HepG2 (cell line): Measurements from ENCODE around the gene CYBB. TPM values are rescaled to one million over a fixed set of nuclear protein-coding genes. Genes with fewer than 3 reads are reported as not detected.

Experiments used
- BORCS8-MEF2B ChIP-seq: sonication (generic); formaldehyde crosslinking; IDR thresholded peaks from 2 replicates; pipeline ENCODE4 v1.8.0; 2022; ENCODE audit warnings: mild to moderate bottlenecking, missing genetic modification reagents
- DDIT3 ChIP-seq: sonication (generic); formaldehyde crosslinking; IDR thresholded peaks from 2 replicates; pipeline ENCODE4 v1.4.0; 2020; ENCODE audit warnings: mild to moderate bottlenecking, missing genetic modification reagents
- GATAD2A ChIP-seq: IDR thresholded peaks from 2 replicates; pipeline ENCODE4 v1.6.1; 2016
- HNRNPLL ChIP-seq: fragments of 200-400 bp; formaldehyde crosslinking; IDR thresholded peaks from 2 replicates; pipeline ENCODE4 v1.6.1; 2017; ENCODE audit warnings: mild to moderate bottlenecking, low read depth, low read length; ENCODE audit not compliant: poor library complexity, severe bottlenecking
- NFRKB ChIP-seq: fragments of 450-650 bp; IDR thresholded peaks from 2 replicates; pipeline ENCODE4 v1.6.1; 2017
- PCBP2 ChIP-seq: fragments of 200-400 bp; formaldehyde crosslinking; optimal IDR thresholded peaks from 2 replicates; pipeline ENCODE3; 2018; ENCODE audit warnings: low read length, low read depth; ENCODE audit not compliant: poor library complexity, severe bottlenecking
- PREB ChIP-seq: sonication (generic); formaldehyde crosslinking; IDR thresholded peaks from 2 replicates; pipeline ENCODE4 v1.4.0; 2020; ENCODE audit warnings: missing genetic modification reagents
- RBFOX2 ChIP-seq: fragments of 200-400 bp; formaldehyde crosslinking; IDR thresholded peaks from 2 replicates; pipeline ENCODE4 v1.6.1; 2017; ENCODE audit warnings: low read depth, mild to moderate bottlenecking, low read length
- SAFB2 ChIP-seq: sonication (generic); formaldehyde crosslinking; IDR thresholded peaks from 2 replicates; pipeline ENCODE4 v1.5.1; 2020; ENCODE audit warnings: missing genetic modification reagents, low read depth, mild to moderate bottlenecking, borderline replicate concordance
- ZNF770 ChIP-seq: sonication (generic); formaldehyde crosslinking; IDR thresholded peaks from 2 replicates; pipeline ENCODE4 v1.5.0; 2020; ENCODE audit warnings: mild to moderate bottlenecking, missing genetic modification reagents
- polyA plus RNA-seq, 8 experiments: library from polyadenylated mRNA; depleted of rRNA in 3 of 8; stranded (reverse) in 7 of 8; unstranded in 1 of 8; fragments of >200 nt; fragmentation: Illumina TruSeq in 4 of 8; extraction: Trizol in 4 of 8; gene quantifications; 2 replicates each; pipeline versions ENCODE4 v1.2.1 to v1.2.3, GENCODE V29; 2011 to 2016; ENCODE audit warnings: low read depth in 4 of 8, missing spikeins in 1 of 8, mixed read lengths in 1 of 8; ENCODE audit not compliant: insufficient read depth in 1 of 8
- total RNA-seq, 5 experiments: library from RNA; depleted of rRNA; stranded (reverse); fragments of >200 nt; fragmentation: Illumina TruSeq; extraction: Trizol; gene quantifications; 2 replicates each; pipeline ENCODE4 v1.2.3, GENCODE V29; 2016; ENCODE audit warnings: low read depth in 1 of 5
- TF ChIP-seq, protein P1 (sequence below): sonication (generic); formaldehyde crosslinking; IDR thresholded peaks from 2 replicates; pipeline ENCODE4 v1.5.1; 2020; ENCODE audit warnings: missing genetic modification reagents, mild to moderate bottlenecking, borderline replicate concordance
- TF ChIP-seq, protein P2 (sequence below): IDR thresholded peaks from 2 replicates; pipeline ENCODE4 v1.6.1; 2016; ENCODE audit warnings: missing biosample characterization, missing genetic modification reagents, low read depth

Gene CYBB
- total and polyA plus RNA-seq, 2 of the 13 experiments (the other 11 are each of a cell fraction or from before 2014, with no cell fraction given) = not detected

DNA sequence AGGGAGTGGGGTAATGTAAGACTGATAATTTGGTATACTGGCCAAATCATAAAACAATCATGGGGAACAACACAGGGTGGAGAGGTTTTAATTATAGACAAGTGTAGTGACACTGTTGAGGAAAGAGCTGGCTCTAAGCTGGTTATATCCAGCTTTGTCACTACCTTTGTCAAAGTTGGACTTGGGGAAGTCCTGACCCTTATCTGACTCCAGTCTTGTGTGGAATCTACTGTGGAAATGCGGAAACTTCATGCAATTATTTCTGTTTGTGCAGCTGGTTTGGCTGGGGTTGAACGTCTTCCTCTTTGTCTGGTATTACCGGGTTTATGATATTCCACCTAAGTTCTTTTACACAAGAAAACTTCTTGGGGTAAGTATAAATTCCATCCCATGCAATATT is 2.0 kb downstream of the CYBB start (continued):
- TF ChIP-seq PCBP2 (no peak), ZNF770 (no peak), PREB (CRISPR knock-in tag) (no peak), BORCS8-MEF2B (CRISPR knock-in tag) (no peak), RBFOX2 (no peak), SAFB2 (CRISPR knock-in tag) (no peak), NFRKB (no peak), GATAD2A (CRISPR knock-in tag) (no peak), DDIT3 (no peak), HNRNPLL (no peak)
- TF ChIP-seq, protein P1, sequence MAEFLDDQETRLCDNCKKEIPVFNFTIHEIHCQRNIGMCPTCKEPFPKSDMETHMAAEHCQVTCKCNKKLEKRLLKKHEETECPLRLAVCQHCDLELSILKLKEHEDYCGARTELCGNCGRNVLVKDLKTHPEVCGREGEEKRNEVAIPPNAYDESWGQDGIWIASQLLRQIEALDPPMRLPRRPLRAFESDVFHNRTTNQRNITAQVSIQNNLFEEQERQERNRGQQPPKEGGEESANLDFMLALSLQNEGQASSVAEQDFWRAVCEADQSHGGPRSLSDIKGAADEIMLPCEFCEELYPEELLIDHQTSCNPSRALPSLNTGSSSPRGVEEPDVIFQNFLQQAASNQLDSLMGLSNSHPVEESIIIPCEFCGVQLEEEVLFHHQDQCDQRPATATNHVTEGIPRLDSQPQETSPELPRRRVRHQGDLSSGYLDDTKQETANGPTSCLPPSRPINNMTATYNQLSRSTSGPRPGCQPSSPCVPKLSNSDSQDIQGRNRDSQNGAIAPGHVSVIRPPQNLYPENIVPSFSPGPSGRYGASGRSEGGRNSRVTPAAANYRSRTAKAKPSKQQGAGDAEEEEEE (CRISPR knock-in tag) = no peak
- TF ChIP-seq, protein P2, sequence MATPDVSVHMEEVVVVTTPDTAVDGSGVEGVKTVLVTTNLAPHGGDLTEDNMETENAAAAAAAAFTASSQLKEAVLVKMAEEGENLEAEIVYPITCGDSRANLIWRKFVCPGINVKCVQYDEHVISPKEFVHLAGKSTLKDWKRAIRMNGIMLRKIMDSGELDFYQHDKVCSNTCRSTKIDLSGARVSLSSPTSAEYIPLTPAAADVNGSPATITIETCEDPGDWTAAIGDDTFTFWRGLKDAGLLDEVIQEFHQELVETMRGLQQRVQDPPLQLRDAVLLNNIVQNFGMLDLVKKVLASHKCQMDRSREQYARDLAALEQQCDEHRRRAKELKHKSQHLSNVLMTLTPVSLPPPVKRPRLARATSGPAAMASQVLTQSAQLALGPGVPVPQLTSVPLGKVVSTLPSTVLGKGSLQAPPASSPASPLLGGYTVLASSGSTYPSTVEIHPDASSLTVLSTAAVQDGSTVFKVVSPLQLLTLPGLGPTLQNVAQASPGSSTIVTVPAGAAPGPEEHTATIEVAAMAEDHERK (CRISPR knock-in tag) = no peak
